Skeletal muscle satellite cell (primary cell): ENCODE data around the gene VCPKMT.
A peak's percentile ranks its signal among the peaks of the same experiment; 100 is the strongest.

Experiments used
- H3K27me3 ChIP-seq: 2 replicates; pipeline ENCODE4 v1.7.0; 2013; ENCODE audit warnings: low read length; ENCODE audit not compliant: control insufficient read depth, insufficient read depth
- H3K36me3 ChIP-seq: 2 replicates; pipeline ENCODE4 v1.7.0; 2013; ENCODE audit warnings: mild to moderate bottlenecking, control low read depth, low read length; ENCODE audit not compliant: insufficient read depth
- H3K4me1 ChIP-seq: 2 replicates; pipeline ENCODE4 v1.7.0; 2013; ENCODE audit warnings: low read length; ENCODE audit not compliant: control insufficient read depth, insufficient read depth
- H3K4me2 ChIP-seq: 2 replicates; pipeline ENCODE4 v1.7.0; 2013; ENCODE audit warnings: mild to moderate bottlenecking, low read length
- H3K4me3 ChIP-seq: 2 replicates; pipeline ENCODE4 v1.7.0; 2013; ENCODE audit warnings: low read length
- H3K9ac ChIP-seq: 2 replicates; pipeline ENCODE4 v1.7.0; 2013; ENCODE audit warnings: mild to moderate bottlenecking, low read depth, low read length, moderate library complexity
- H3K9me3 ChIP-seq: replicated peaks from 2 replicates; pipeline ENCODE4 v1.7.0; 2013; ENCODE audit warnings: mild to moderate bottlenecking, control low read depth, low read length

VCPKMT gene

GRCh38 chr14:50110323-50111037 lies 5.9 kb downstream of the VCPKMT start:
- Histone ChIP-seq H3K4me1 (peaks cover 4% of the 10 kb centered on the region), H3K4me3 (no peak overlapping the region), H3K9me3 (no peaks in the 10 kb centered on the region), H3K4me2 (no peak overlapping the region), H3K27me3 (no peaks in the 10 kb centered on the region), H3K9ac (no peak overlapping the region), H3K36me3 (peaks cover 68% of the 10 kb centered on the region)

GRCh38 chr14:50109342-50109741 lies 7.0 kb downstream of the VCPKMT start:
- no peak overlapping the region for H3K4me3 ChIP-seq
- H3K4me1 ChIP-seq, result no peaks in the 10 kb centered on the region
- H3K4me2 ChIP-seq, result no peak overlapping the region
- no peaks in the 10 kb centered on the region for H3K27me3 ChIP-seq
- no peak overlapping the region for H3K9ac ChIP-seq
- peaks cover 63% of the 10 kb centered on the region for H3K36me3 ChIP-seq
- no peaks in the 10 kb centered on the region for H3K9me3 ChIP-seq

GRCh38 chr14:50107850-50108249 lies 8.5 kb downstream of the VCPKMT start:
- Histone ChIP-seq H3K4me1 (peaks cover 11% of the 10 kb centered on the region), H3K4me2 (no peak overlapping the region), H3K9ac (no peak overlapping the region), H3K9me3 (no peaks in the 10 kb centered on the region), H3K36me3 (peaks cover 51% of the 10 kb centered on the region), H3K27me3 (no peaks in the 10 kb centered on the region), H3K4me3 (no peak overlapping the region)

GRCh38 chr14:50106178-50106577 lies 10.2 kb downstream of the VCPKMT start:
- Histone ChIP-seq H3K9ac (no peak overlapping the region), H3K27me3 (no peaks in the 10 kb centered on the region), H3K4me3 (no peak overlapping the region), H3K4me2 (no peak overlapping the region), H3K4me1 (peaks cover 12% of the 10 kb centered on the region), H3K36me3 (peaks cover 37% of the 10 kb centered on the region), H3K9me3 (no peaks in the 10 kb centered on the region)

- Histone ChIP-seq H3K27me3 (no peaks in the 10 kb centered on the region), H3K9ac (peak overlapping the region; percentile 33), H3K4me3 (no peak overlapping the region), H3K4me1 (peaks cover 12% of the 10 kb centered on the region), H3K4me2 (no peak overlapping the region), H3K9me3 (no peaks in the 10 kb centered on the region), H3K36me3 (peaks cover 11% of the 10 kb centered on the region)
Observed at GRCh38 chr14:50103558-50103957, 12.8 kb downstream of the VCPKMT start.

GRCh38 chr14:50101417-50101816 lies 15.0 kb downstream of the VCPKMT start:
- no peaks in the 10 kb centered on the region for H3K36me3 ChIP-seq
- H3K4me1 ChIP-seq, result peaks cover 12% of the 10 kb centered on the region

GRCh38 chr14:50100805-50101204 lies 15.6 kb downstream of the VCPKMT start:
- Histone ChIP-seq H3K36me3 (no peaks in the 10 kb centered on the region), H3K9ac (no peak overlapping the region), H3K27me3 (no peaks in the 10 kb centered on the region), H3K4me1 (peaks cover 12% of the 10 kb centered on the region), H3K4me2 (no peak overlapping the region), H3K4me3 (no peak overlapping the region), H3K9me3 (no peaks in the 10 kb centered on the region)

More at GRCh38 chr14:50101417-50101816, 15.0 kb downstream of the VCPKMT start:
- H3K9ac ChIP-seq, result no peak overlapping the region
- H3K27me3 ChIP-seq, result no peaks in the 10 kb centered on the region
- H3K4me2 ChIP-seq, result no peak overlapping the region
- no peaks in the 10 kb centered on the region for H3K9me3 ChIP-seq
- no peak overlapping the region for H3K4me3 ChIP-seq

- no peaks in the 10 kb centered on the region for H3K9me3 ChIP-seq
- H3K27me3 ChIP-seq, result no peaks in the 10 kb centered on the region
- no peak overlapping the region for H3K9ac ChIP-seq
- H3K4me1 ChIP-seq, result peaks cover 12% of the 10 kb centered on the region
- H3K36me3 ChIP-seq, result no peaks in the 10 kb centered on the region
- H3K4me2 ChIP-seq, result no peak overlapping the region
- no peak overlapping the region for H3K4me3 ChIP-seq
Observed at GRCh38 chr14:50099335-50099734, 17.0 kb downstream of the VCPKMT start.

- no peaks in the 10 kb centered on the region for H3K36me3 ChIP-seq
- H3K4me2 ChIP-seq, result no peak overlapping the region
- H3K4me1 ChIP-seq, result no peaks in the 10 kb centered on the region
- H3K27me3 ChIP-seq, result no peaks in the 10 kb centered on the region
- H3K9ac ChIP-seq, result no peak overlapping the region
- H3K4me3 ChIP-seq, result no peak overlapping the region
- H3K9me3 ChIP-seq, result no peaks in the 10 kb centered on the region
Observed at GRCh38 chr14:50095895-50096294, 20.5 kb downstream of the VCPKMT start.

GRCh38 chr14:50094056-50094755 lies 22.2 kb downstream of the VCPKMT start:
- Histone ChIP-seq H3K4me1 (no peaks in the 10 kb centered on the region), H3K9ac (no peak overlapping the region), H3K9me3 (no peaks in the 10 kb centered on the region), H3K4me2 (no peak overlapping the region), H3K4me3 (no peak overlapping the region), H3K27me3 (no peaks in the 10 kb centered on the region), H3K36me3 (no peaks in the 10 kb centered on the region)

GRCh38 chr14:50093496-50093895 lies 22.9 kb downstream of the VCPKMT start:
- no peaks in the 10 kb centered on the region for H3K4me1 ChIP-seq

More at GRCh38 chr14:50093496-50093895, 22.9 kb downstream of the VCPKMT start:
- Histone ChIP-seq H3K9me3 (no peaks in the 10 kb centered on the region), H3K4me3 (no peak overlapping the region), H3K9ac (no peak overlapping the region), H3K36me3 (peaks cover 3% of the 10 kb centered on the region), H3K27me3 (no peaks in the 10 kb centered on the region), H3K4me2 (no peak overlapping the region)
